Measurements from ENCODE around the gene BIVM.

BIVM gene

DNA sequence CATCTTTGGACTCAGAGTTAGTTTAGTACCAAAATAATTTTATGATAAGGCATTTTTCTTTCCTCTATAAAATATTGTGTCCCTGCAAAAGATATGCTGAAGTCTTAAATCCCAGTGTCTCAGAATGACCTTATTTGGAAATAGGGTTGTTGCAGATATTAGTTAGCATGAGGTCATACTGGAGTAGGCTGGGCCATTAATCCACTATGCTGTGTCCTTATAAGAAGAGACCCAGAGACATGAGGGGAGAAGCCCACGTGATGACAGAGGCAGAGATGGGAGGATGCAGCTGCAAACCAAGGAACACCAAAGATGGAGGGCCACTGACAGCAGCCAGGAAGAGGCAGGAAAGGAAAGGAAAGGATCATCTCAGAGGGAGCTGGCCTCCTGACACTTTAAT, 6.5 kb upstream of the BIVM start:
- DNase-seq: no peak

DNA sequence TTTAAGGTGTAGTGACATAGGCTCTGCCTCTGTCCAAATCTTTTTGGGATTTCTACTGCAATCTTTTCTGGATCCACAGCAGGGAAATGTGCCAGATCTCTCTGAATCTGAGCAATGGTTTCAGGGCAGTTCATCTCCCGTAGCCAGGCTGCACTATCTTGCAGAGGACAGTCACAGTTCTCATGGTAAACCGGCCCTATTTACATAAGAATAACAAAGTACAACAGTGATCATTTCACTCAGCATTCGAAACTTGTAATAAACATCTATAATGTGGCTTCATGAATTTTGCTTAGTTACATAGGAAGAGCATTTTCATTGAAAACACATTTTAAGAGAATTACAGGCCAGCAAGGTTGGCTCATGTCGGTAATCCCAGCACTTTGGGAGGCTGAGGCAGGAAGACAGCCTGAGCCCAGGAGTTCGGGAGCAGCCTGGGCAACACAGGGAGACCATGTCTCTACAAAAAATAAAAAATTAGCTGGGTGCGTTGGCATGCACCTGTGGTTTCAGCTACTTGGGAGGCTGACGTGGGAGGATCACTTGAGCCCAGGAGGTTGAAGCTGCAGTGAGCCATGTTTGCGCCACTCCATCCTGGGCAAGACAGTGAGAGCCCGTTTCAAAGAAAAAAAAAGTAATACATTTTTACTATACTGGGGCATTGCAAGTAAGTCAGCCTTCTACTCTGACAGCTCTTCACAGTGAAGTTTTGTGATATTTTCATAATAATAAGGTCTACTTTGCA, 5.1 kb upstream of the BIVM start:
- no peak for DNase-seq

DNA sequence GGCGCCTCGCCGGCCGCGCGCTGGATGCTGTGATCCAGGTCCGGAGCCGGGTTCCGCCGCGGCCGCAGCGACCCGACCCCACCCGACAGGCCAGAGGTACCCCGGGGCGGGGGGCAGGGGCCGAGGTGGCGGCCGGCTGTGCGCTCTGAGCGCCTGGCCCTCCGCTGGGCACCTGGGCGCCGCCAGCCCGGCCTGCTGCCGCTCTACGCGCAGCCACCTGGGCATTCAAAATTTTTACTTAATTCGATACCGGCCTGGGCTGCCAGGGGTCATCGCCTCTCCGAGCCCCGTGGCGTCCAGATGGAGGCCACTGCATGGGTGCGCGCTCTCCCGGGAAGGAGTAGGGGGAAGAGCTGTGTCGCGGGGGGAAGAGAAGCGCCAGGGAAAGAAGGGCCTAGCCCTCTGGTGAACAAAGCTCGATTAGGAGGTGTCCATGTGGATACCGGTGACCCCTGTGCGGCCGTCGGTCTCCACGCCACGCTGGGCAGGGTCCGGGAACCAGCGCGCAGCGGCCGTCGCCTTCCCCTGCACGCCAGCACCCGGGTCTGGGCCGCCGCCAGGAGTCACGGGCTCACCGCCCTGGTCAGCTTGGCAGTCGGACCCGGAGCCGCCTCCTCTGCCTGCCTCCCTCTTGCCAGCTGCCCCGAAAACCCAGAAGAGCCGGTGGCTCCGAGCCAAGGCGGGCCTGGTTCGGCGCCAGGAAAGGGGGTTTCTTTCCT, 666 bp downstream of the BIVM start:
- DNase-seq: peak in 1 of 2 donors; percentile 3

DNA sequence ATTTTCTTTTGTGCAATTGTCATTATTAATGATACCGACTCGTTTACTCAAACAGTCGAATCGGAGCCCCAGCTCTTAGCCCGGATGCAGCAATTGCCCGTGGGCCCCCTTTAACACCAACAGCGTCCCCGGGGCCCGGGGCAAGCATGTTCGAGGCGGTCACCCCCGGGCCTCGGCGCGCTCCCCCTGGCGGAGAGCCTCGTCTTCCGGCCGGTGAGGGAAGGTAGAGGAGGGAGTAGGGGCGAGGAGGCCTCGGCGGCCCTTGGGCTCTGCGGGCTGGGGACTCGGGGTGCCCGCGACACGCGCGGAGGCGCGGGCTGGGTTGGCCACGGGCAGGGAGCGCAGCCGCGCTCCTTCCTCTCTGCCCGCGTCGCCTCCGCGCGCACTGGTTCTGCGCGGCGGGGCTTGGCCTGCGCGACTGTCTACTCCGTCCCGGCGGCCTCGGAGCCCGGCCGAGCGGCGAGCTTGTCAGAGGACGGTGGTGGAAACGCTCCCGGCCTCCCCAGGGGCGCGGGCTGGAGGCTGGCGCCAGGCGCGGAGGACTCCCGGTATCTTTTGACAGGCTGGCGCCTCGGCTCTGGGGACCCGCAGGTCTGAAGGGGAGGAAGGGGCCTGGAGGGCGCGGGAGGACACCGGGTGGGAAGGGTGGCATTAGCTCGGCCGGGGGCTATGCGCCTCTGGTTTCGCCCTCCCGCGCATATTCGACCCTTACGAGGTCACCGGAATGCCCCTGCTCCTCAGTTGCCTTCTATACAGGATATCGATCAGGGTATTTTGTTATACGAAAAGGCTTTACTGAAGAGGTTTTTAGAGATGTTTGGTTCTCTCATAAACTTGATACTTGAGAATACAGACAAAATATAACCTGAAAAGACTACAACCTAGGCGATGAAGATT, 1.5 kb downstream of the BIVM start:
- DNase-seq: peak; percentile 75 to 76

DNA sequence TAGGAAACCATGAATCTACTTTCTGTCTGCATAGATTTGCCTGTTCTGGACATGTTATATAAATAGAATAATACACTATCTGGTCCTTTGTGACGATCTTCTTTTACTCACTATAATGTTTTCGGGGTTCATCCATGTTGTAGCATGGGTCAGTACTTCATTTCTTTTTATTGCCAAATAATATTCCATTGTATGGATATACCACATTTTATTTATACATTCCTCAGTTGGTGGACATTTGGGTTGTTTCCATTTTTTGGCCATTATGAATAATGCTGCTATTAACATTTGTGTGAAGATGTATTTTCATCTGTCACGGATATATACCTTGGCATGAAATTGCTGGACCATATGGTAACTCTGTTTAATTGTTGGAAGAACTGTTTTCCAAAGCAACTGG, 6.8 kb downstream of the BIVM start:
- DNase-seq: no peak

DNA sequence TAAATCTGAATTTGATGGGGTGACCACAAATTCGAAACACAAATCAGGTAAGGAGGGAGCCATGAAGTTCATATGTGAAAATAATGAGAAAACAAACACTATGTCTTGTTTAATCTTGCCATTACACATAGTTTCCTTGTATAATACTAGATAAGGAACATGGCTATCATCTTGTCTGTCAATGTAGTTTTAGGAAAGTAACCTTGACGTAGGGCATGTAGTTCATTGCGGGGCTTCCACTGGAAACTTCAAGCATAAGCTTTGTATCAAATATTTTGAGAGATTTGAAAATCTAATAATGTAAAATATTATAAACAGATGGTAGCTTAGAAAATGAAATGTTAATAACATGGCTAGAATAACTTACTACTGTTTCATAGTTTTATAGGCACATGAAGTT, 8.8 kb downstream of the BIVM start:
- DNase-seq: no peak

DNA sequence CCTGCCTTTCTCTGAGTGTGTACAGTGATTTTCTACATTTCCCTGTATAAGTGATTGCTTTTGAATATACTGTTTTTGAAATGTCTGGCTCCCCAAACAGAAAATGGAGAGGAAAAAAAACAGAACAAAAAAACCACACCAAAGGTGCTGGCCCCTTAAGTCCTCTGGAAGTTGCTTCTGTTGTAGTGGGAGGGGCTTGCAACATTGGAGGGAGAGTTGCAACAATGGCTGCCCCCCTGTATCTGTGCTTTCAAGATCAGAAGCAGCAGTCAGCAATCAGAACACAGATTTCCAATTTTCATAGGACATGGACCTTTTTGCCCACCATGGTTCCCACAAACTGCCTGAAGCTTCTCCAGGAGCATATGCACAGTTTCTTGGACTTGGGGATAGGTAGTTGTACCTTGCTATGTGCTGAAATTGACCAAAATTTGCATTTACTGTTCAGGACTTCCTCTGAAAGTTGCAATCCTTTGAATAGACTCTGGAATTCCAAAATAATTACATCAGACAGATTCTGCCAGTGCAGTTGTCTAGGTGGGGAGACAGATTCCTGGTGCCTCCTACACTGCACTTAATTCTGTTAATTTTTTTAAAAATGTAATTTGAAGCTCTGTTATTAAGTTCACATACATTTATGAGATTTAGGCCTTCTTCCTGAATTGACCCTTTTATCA, 13.8 kb downstream of the BIVM start:
- no peak for DNase-seq

DNA sequence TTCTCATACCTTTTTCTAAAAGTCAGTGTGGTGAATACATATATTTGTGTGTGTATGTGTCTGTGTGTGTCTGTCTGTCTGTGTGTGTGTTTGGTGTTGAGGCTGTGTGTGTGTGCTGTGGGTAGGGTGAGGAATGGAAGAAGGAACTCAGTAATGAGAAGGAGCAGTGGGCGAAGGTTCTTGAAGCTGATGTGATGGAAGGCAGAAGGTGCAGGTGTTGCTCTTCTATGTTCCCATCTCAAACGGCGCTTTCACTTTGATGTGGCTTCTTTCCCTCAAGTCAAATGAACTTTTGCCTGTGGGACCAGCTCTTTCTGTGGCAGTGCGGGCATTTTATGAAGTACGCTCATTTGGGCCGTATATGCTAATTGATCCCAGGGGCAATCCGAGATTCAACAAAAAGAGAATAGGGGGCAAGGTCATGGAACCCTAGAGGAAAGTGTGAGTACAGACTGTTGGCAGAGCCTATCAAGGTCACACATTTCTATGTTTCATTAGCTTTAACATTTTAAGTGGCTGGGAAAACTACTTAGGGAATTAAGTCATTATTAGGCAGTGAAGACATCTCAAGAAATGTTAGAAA, 15.2 kb downstream of the BIVM start:
- DNase-seq: no peak

DNA sequence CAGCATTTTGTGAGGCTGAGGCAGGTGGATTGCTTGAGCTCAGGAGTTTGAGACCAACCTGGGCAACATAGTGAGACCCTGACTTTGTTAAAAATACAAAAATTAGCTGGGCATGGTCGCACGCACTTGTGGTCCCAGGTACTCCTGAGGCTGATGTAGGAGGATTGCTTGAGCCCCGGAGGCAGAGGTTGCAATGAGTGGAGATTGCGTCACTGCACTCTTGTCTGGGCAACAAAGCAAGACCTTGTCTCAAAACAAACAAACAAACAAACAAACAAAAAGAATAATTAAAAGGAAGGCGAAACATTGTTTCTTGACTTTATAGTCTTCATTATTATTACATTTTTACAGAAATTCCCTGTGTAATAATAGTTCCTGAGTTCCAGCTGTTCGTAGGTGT, 15.9 kb downstream of the BIVM start:
- DNase-seq: no peak

DNA sequence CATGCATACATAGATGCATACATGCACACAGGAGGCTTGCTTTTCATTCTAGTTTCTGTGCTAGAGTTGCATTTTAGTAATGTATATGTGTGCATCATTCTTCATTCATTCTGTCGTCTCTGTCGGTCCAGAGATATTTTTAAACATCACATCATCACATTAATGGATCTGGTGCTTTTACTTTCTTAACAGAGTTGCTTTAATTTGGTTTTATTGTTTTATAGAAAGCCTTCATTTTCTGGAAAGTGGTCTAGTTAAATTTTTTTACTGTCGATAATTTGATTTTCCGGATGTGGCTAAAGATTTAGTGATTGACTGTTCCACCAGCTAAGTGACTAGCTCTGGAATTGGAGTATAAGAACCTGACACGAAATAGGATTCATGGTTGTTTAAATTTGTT, 16.9 kb downstream of the BIVM start:
- no peak for DNase-seq

DNA sequence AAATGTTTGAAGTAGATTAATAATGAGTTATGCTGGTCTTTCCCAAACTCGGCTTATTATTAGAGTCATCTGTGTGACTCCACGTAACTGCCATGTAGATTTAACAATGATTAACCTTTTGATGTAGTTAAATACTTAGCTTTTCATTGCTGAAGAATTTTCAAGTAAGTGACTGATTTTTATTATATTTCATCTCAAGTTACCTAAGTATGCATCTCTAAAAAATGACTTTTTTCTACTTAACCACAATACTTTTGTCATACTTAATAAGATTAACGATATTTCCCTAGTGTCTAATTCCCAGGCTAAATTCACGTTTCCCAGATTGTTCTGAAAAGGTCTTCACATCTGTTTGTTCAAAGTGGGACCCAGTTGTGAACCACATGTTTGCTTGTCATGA, 17.8 kb downstream of the BIVM start:
- DNase-seq: no peak

DNA sequence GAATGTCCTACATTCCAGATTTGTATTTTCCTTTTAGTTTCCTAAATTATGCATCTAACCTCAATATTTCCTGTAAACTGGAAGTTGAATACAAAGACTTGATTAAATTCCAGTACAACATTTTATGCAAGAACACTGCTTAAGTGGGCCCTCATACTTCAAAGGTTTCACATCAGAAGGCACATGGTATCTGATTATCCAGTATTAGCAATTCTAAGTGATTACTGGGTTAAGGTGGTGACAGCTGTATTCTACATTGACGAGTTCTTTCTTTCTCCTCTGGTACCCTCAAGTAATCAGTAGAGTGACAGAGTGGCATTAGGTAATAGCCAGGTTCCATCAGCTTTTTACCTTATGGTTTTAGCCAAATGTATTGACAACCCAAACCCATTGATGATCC, 18.3 kb downstream of the BIVM start:
- DNase-seq: no peak

DNA sequence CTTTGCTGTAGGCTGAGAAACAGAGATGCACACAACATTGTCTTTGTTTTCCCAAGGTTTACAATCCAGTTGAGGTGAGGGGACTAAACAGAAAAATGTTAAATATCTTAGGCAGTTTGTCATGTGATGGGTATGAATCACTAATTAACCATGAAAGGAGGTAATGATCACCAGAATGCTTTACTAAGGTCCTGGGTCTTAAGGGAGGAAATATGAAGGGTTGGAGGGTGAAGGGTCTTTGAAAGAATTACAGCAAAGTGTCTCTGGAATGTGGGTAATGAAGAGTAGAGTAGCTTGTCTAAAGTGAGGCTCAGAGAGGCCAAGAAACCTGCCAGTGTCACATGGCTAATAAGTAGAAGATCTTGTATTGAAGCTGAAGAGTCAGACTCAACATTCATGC, 19.0 kb downstream of the BIVM start:
- DNase-seq: no peak

DNA sequence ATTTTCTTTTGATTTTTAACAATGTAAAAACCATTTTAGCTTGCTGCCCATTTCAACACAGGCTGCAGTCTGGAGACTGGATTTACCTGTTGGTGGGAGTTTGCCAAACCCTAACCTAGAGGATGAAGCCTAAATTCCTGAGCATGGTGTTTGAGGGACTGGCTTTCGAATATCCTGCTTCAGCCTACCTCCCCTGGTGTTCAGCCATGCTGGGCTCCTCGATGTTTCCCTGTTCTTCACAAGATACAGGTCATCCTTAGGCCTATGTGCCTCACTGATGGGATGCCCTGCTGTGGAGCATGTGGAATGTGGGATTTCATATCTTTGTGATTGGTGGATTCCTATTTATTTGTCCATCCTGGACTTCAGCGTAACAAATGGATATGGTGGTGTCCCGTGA, 26.5 kb downstream of the BIVM start:
- no peak for DNase-seq

DNA sequence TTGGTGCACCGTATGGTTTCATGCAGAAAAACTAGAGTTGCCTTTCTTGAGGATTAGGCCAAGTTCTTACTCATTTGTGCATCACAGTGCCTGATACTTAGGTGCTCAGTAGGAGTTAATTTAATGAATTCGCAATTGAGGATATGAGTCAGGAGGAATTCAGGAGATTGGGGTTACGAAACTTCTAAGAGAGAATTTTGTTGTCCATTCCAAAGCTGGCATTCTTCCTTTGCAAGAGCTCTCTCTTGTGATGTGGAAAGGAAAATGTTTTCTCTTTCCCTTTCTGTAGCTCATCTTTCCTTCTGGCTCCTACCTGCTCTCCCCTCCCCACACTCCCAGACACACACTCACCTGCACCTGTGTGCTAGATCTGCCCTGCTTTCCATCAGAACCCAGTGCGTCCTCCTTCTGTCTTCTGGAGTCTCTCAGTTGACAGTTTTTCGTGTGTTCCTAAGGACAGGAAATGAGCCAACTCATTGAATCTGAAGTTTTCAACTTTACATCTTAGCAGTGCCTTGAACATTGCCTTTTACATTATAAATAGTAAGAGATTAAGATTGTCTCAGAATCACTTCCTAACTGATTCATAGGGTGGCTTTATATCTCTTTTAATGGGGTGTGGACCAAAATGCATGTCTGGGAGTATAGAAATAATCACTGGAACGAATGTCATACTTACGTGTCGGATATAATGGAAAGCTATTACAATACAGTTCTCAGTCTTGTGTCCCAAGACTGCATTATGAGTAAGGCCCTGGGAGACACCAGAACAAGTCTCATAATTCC, 27.2 kb downstream of the BIVM start:
- DNase-seq: no peak

DNA sequence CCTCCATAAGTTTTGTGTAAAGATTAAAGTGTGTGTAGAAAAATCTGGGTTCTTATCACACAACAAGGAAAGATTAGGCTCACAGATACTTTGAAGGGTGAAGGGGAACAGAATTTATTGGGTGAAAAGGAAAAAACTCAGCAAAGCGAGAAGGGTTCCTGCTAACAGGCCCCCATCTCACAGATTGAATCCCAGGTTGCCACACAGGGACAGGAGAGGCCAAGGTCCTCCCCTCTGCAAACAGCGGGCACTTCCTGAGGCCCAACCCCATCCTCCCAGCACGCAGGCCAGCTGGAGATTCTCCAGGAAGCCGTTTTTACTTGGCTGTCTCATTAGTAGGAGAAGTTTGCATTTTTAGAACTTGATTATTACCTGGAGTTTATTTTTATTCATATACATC, 31.7 kb downstream of the BIVM start:
- DNase-seq: no peak

DNA sequence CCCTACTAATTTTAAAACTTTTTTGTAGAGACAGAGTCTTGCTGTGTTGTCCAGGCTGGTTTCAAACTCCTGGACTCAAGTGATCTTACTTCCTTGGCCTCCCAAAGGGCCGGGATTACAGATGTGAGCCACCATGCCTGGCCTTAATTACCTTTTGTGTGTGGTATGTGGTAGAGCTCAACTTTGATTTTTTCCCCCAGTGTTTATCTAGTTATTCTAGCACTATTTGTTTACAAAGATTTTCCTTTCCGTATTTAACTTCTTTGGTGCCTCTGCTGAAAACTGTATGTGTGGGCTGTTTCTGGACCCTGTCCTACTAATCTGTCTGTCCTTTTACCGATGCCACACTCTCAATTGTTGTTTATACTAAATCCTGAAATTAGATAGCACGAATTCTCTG, 37.6 kb downstream of the BIVM start:
- no peak for DNase-seq

DNA sequence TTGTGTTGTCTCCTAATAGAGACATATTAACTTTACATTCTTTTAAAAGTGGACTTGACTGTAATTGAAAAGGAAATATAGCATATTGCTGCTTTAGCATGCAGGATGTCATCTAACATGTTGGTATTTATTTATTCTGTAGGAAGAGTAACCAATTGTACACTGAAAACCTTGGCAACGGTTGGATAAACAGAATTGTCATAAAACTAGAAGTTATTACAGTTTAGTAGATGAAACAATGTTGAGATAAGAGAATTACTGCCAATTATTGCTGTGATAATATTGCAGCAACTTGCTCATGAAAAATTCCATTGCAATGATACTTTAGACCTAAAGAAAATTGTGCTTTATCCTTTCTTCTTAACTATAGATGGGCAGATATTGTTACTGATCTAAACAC, 39.4 kb downstream of the BIVM start:
- no peak for DNase-seq

DNA sequence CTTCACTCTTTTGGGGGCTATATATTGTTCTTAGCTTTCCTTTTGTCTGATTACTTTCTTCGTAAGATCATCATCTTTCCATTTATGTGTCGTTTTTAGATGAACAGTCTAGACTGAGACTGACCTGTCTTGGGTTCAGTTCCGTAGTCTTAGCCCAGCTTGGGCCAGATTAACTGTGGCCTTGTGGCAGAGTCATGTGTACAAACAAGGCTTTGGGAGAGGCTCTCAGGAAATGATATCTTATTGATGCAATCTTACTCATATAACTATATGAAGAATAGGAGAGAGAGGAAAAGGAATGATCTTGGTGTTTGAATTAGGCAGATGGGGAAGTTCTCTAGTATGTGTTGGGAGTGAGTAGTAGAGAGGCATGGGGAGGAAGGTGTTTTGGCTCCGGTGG, 40.1 kb downstream of the BIVM start:
- no peak for DNase-seq

DNA sequence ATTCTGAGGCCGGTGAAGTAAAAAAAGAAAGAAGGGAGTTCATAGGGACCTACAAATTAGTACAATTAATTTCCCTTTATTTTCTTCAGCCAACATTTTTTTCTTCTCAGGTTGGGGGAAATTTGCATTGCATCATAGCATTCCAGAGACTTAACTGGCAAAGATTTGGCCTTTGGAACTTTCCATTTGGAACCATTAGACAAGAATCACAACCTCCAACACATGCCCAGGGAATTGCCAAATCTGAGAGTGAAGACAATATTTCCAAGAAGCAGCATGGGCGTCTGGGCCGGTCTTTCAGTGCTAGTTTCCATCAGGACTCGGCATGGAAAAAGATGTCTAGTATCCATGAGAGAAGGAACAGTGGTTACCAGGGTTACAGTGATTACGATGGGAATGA, 40.5 kb downstream of the BIVM start:
- no peak for DNase-seq

DNA sequence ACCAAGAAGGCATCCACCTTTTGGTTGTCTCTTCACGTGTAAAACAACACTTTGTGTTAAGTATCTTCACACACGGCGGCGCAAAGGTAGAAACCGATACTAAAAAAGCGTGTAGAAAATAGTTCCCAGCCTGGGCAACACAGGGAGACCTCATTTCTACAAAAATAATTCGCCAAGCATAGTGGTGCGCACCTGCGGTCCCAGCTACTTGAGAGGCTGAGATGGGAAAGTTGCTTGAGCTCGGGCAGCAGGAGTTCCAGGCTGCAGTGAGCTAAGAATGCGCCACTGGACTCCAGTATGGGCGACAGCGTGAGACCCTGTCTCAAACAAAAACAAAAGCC, 46.3 kb downstream of the BIVM start:
- DNase-seq: no peak
